Tibial nerve (tissue), 3 donors: ENCODE measurements around the gene RNF43.

ENCODE experiments used
- EP300 ChIP-seq, 2 donors: sonication (generic); formaldehyde crosslinking; IDR thresholded peaks; one replicate each; pipeline ENCODE4 v1.6.1; 2017; ENCODE audit warnings: antibody characterized with exemption in 2 of 2, mild to moderate bottlenecking in 1 of 2
- POLR2A ChIP-seq, 2 donors: fragments of 450-650 bp; IDR thresholded peaks; one replicate each; pipeline ENCODE4 v1.6.1; 2017; ENCODE audit warnings: antibody characterized with exemption in 2 of 2, mild to moderate bottlenecking in 2 of 2, moderate library complexity in 2 of 2

DNA sequence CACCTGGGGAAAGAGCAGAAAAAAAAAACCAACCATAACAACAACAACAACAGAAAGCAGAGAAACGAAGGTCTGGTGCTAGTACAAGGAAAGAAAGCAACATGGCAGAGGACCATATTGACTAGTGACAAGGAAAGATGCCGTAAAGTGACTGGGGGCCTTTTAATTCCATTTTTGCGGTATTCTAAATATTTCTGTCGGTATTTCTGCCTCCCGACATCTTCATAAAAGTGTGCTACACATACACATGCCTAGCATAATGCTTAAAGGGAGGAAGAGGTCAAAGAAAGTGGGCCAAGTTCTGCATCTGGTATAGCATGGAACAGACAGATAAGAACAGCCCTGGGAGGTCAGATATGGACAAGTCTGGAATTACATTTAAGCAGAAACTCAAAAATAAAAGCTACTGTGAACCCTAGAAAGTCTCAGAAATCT is 19.5 kb upstream of the RNF43 start:
- TF ChIP-seq POLR2A (IDR thresholded peaks at IDR 0.05), result no peak
- TF ChIP-seq EP300 (IDR thresholded peaks at IDR 0.05), result no peak
